GM10248 (cell line): Measurements from ENCODE around the gene NCAPG2.

Source experiments
- CTCF ChIA-PET: fragments of 300-600 bp; sonication (Branson Sonifier 250); formaldehyde crosslinking; extraction: SDS; loops from one replicate; lab custom pipeline; 2021; ENCODE audit warnings: antibody characterized with exemption; lab: Yijun Ruan, JAX
- POLR2A ChIA-PET: fragments of 350-650 bp; sonication (Branson Sonifier 250); formaldehyde crosslinking; extraction: SDS; loops from one replicate; lab custom pipeline; 2020; ENCODE audit warnings: antibody characterized with exemption; lab: Yijun Ruan, JAX
- DNase-seq: peaks from one replicate; pipeline ENCODE4 v3.0.0; 2012; ENCODE audit errors: extremely low spot score
- TF ChIP-seq, protein P1 (sequence below): IDR thresholded peaks from 2 replicates; pipeline ENCODE4 v1.5.1; 2012; ENCODE audit warnings: mild to moderate bottlenecking, low read depth; ENCODE audit errors: extremely low read depth, missing control alignments, control extremely low read depth

Gene NCAPG2

DNA sequence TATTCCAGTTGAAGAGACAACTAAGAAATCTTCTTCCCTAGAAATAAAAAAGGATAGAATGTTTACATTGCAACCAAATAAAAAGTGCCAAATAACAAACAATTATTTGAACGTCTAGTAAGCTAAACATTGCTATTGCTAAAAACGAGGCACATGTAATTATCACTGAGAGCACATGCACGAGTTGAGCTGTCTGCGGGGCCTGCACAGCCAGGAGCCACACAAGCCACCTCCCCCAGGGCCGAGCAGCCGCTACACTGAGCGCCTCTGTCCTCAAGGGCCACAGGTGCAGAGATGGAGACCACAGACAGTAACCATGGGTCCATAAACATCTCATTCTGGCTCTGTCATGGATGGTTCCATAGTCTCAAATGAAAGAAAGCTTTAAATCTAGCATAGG lies 17.2 kb downstream of the NCAPG2 start:
- POLR2A ChIA-PET, result no interaction called here
- TF ChIP-seq, protein P1, sequence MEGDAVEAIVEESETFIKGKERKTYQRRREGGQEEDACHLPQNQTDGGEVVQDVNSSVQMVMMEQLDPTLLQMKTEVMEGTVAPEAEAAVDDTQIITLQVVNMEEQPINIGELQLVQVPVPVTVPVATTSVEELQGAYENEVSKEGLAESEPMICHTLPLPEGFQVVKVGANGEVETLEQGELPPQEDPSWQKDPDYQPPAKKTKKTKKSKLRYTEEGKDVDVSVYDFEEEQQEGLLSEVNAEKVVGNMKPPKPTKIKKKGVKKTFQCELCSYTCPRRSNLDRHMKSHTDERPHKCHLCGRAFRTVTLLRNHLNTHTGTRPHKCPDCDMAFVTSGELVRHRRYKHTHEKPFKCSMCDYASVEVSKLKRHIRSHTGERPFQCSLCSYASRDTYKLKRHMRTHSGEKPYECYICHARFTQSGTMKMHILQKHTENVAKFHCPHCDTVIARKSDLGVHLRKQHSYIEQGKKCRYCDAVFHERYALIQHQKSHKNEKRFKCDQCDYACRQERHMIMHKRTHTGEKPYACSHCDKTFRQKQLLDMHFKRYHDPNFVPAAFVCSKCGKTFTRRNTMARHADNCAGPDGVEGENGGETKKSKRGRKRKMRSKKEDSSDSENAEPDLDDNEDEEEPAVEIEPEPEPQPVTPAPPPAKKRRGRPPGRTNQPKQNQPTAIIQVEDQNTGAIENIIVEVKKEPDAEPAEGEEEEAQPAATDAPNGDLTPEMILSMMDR, result no peak
- no peak for DNase-seq
- CTCF ChIA-PET, result interaction anchor here (0.8 to 2.6 kb wide), 2 partner anchors 9 to 11 kb away, joined by 3 to 9 read pairs; no protein-coding TSS in a partner anchor

- DNase-seq, result no peak
- CTCF ChIA-PET, result interaction anchor here (2.6 kb wide), 1 partner anchor 11 kb away, joined by 9 read pairs; no protein-coding TSS in a partner anchor
- TF ChIP-seq, protein P1, result no peak
- POLR2A ChIA-PET, result no interaction called here
Measured at GRCh38 chr7:158685693-158686092, 18.9 kb downstream of the NCAPG2 start.

DNA sequence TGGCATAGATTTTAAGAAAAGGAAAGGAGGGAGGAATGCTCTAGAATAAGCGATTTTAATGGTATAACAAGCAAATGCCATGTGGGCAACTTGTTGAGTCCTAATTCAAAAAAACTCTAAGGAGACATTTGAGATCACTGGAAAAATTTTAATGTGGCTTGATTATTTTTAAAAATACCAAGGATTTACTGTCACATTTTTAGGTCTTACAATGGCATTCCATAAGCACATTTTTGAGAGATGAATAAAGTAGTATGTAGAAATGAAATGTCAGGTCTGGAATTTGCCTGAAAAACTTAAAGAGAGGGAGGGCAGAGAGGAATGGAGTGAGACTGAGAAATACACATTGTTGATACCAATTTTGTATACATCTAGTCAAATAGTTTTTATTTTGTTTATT lies 20.3 kb downstream of the NCAPG2 start:
- POLR2A ChIA-PET, result no interaction called here
- no peak for DNase-seq
- CTCF ChIA-PET, result no interaction called here

GRCh38 chr7:158683541-158683940 lies 21.1 kb downstream of the NCAPG2 start:
- CTCF ChIA-PET, result interaction anchor here (1.0 kb wide), 1 partner anchor 12 kb away, joined by 3 read pairs; no protein-coding TSS in a partner anchor
- TF ChIP-seq, protein P1, result no peak
- no peak for DNase-seq
- POLR2A ChIA-PET, result no interaction called here

More for the DNA sequence above, 20.3 kb downstream of the NCAPG2 start:
- TF ChIP-seq, protein P1, result no peak

GRCh38 chr7:158682456-158682855 lies 22.1 kb downstream of the NCAPG2 start:
- POLR2A ChIA-PET, result no interaction called here
- TF ChIP-seq, protein P1, result no peak
- CTCF ChIA-PET, result interaction anchor here (1.0 to 1.1 kb wide), 2 partner anchors 13 to 14 kb away, joined by 3 to 4 read pairs; no protein-coding TSS in a partner anchor
- no peak for DNase-seq

GRCh38 chr7:158680754-158681153 lies 23.9 kb downstream of the NCAPG2 start:
- no peak for DNase-seq
- CTCF ChIA-PET, result interaction anchor here (2.2 to 2.9 kb wide), 2 partner anchors 10 to 296 kb away, joined by 6 to 7 read pairs; no protein-coding TSS in a partner anchor
- POLR2A ChIA-PET, result no interaction called here
- TF ChIP-seq, protein P1, result no peak
